ENCODE measurements around the gene LAMA1.

- TF ChIP-seq POLR2AphosphoS5 (IDR thresholded peaks at IDR 0.05; ENCODE audit: borderline replicate concordance, low read depth, low read length) (no peak), EZH2 (IDR thresholded peaks at IDR 0.05) (no peak), FOXP2 (optimal IDR thresholded peaks at IDR 0.05; ENCODE audit: control extremely low read depth, extremely low read length, insufficient read depth) (no peak)
Measured at GRCh38 chr18:7062236-7062635, 55.4 kb downstream of the LAMA1 start.
